VCaP (cell line): Measurements from ENCODE around the gene HORMAD2.

Experiments
- H3K27ac ChIP-seq: fragments of 450-650 bp; 2 replicates; pipeline ENCODE4 v1.5.1; 2017
- CTCF ChIP-seq: fragments of 450-650 bp; conservative IDR thresholded peaks from 2 replicates; pipeline ENCODE4 v1.5.1; 2017; ENCODE audit warnings: mild to moderate bottlenecking, moderate library complexity

The HORMAD2 gene

GRCh38 chr22:30219668-30220278, 139.5 kb downstream of the HORMAD2 start:
- H3K27ac ChIP-seq, result no peak overlapping the region
- TF ChIP-seq CTCF, result no peak

GRCh38 chr22:30220338-30221012, 140.2 kb downstream of the HORMAD2 start:
- H3K27ac ChIP-seq, result no peak overlapping the region
- no peak for TF ChIP-seq CTCF

GRCh38 chr22:30221121-30221992, 141.1 kb downstream of the HORMAD2 start:
- H3K27ac ChIP-seq, result no peak overlapping the region
- TF ChIP-seq CTCF, result no peak

- H3K27ac ChIP-seq, result no peak overlapping the region
- TF ChIP-seq CTCF, result no peak
Measured at GRCh38 chr22:30222321-30222720, 142.1 kb downstream of the HORMAD2 start.

GRCh38 chr22:30223303-30223702, 143.0 kb downstream of the HORMAD2 start:
- H3K27ac ChIP-seq, result no peak overlapping the region
- no peak for TF ChIP-seq CTCF

GRCh38 chr22:30224161-30224857, 144.0 kb downstream of the HORMAD2 start:
- no peak for TF ChIP-seq CTCF
- no peak overlapping the region for H3K27ac ChIP-seq
